Sigmoid colon (tissue), 7 donors: ENCODE measurements around the gene NEDD1. TPM values are rescaled to one million over a fixed set of nuclear protein-coding genes. Genes with fewer than 3 reads are reported as not detected.

Experiments
- DNase-seq: peaks from one replicate; pipeline ENCODE4 v3.0.0-alpha.2; 2019
- H3K27ac ChIP-seq, 4 donors: fragments of 200-600 bp; sonication (generic); one replicate each; pipeline ENCODE4 v1.5.1; 2016 to 2019; ENCODE audit warnings: mild to moderate bottlenecking in 1 of 4
- H3K27me3 ChIP-seq, 3 donors: fragments of 200-600 bp; sonication (generic); one replicate each; pipeline ENCODE4 v1.5.1; 2019; ENCODE audit warnings: mild to moderate bottlenecking in 1 of 3
- H3K36me3 ChIP-seq, 4 donors: fragments of 200-600 bp; sonication (generic); one replicate each; pipeline ENCODE4 v1.5.1; 2016 to 2019
- H3K4me1 ChIP-seq, 4 donors: fragments of 200-600 bp; sonication (generic); one replicate each; pipeline ENCODE4 v1.5.1; 2017 to 2019
- H3K4me3 ChIP-seq, 4 donors: fragments of 200-600 bp; sonication (generic); one replicate each; pipeline ENCODE4 v1.5.1; 2017 to 2019; ENCODE audit warnings: mild to moderate bottlenecking in 2 of 4, moderate library complexity in 1 of 4
- H3K9me3 ChIP-seq, 4 donors: fragments of 200-600 bp in 3 of 4; sonication (generic) in 3 of 4; one replicate each; pipeline versions ENCODE4 v1.5.1 to v1.6.1; 2013 to 2019
- CTCF ChIP-seq, 4 experiments: fragments of 450-650 bp in 3 of 4; fragments of 200-600 bp in 1 of 4; IDR thresholded peaks; one replicate each; pipeline ENCODE4 v1.5.1; 2016 to 2019; ENCODE audit warnings: antibody characterized with exemption in 4 of 4, mild to moderate bottlenecking in 3 of 4, moderate library complexity in 2 of 4
- EP300 ChIP-seq, 4 donors: sonication (generic); formaldehyde crosslinking; IDR thresholded peaks; one replicate each; pipeline ENCODE4 v1.6.1; 2017; ENCODE audit warnings: antibody characterized with exemption in 4 of 4
- POLR2A ChIP-seq, 2 donors: fragments of 450-650 bp; IDR thresholded peaks; one replicate each; pipeline ENCODE4 v1.6.1; 2016; ENCODE audit warnings: antibody characterized with exemption in 2 of 2, mild to moderate bottlenecking in 2 of 2, moderate library complexity in 2 of 2
- POLR2AphosphoS5 ChIP-seq, 4 donors: sonication (generic); formaldehyde crosslinking; IDR thresholded peaks; one replicate each; pipeline ENCODE4 v1.6.1; 2017; ENCODE audit warnings: antibody characterized with exemption in 4 of 4
- WGBS, 2 donors: extraction: QIAGEN DNeasy Blood & Tissue Kit; methylation state at CpG; one replicate each; pipeline ENCODE4 v1.1.7; 2013; 5-methylcytosine and 5-hydroxymethylcytosine counted together
- intact Hi-C: fragments of 100-400 bp; cut with DNase I; formaldehyde crosslinking; loops from one replicate; pipeline ENCODE4 v1.15.1; 2023
- polyA plus RNA-seq, 3 donors: library from polyadenylated mRNA; stranded (reverse); fragments of 200-250 nt; gene quantifications; one replicate each; pipeline ENCODE4 v1.2.3, GENCODE V29; 2013
- total RNA-seq, 4 donors: library from RNA; depleted of rRNA; stranded (reverse); fragments of >200 nt; gene quantifications; one replicate each; pipeline ENCODE4 v1.1.0, GENCODE V29; 2016
- donor health status: healthy with polysubstance abuse.
- donor health status: Bipolar disorder and iron deficiency.
- donor health status: healthy.

NEDD1 gene
- total and polyA plus RNA-seq, 7 donors, result 5.8 to 31.6 (median 17.1) TPM

- H3K27me3 ChIP-seq, result no peaks in the 10 kb centered on the region
- no peak for TF ChIP-seq EP300 (IDR thresholded peaks at IDR 0.05)
- no peak for TF ChIP-seq CTCF (IDR thresholded peaks at IDR 0.05)
- TF ChIP-seq POLR2A (IDR thresholded peaks at IDR 0.05), result no peak
- no peak for TF ChIP-seq POLR2AphosphoS5 (IDR thresholded peaks at IDR 0.05)
- no peak for DNase-seq
- intact Hi-C loops, result no loop called here
- WGBS, 2 donors, result 73 to 90% methylated on average over 3 of the region's 3 CpGs
- no peaks in the 10 kb centered on the region for H3K36me3 ChIP-seq
- H3K4me1 ChIP-seq, result no peaks in the 10 kb centered on the region
- H3K9me3 ChIP-seq, result no peaks in the 10 kb centered on the region
- no peak overlapping the region for H3K4me3 ChIP-seq
- H3K27ac ChIP-seq, result no peak overlapping the region
Measured at GRCh38 chr12:96876966-96877365, 30.1 kb upstream of the NEDD1 start.

- no peak overlapping the region for H3K27ac ChIP-seq
- no peak overlapping the region for H3K4me3 ChIP-seq
- H3K36me3 ChIP-seq, result no peaks in the 10 kb centered on the region
- DNase-seq, result no peak
- 70 to 82% methylated on average over 1 of the region's 1 CpG for WGBS, 2 donors
- intact Hi-C loops, result no loop called here
- no peak for TF ChIP-seq CTCF (IDR thresholded peaks at IDR 0.05)
- no peak for TF ChIP-seq POLR2A (IDR thresholded peaks at IDR 0.05)
- TF ChIP-seq EP300 (IDR thresholded peaks at IDR 0.05), result no peak
- H3K4me1 ChIP-seq, result no peaks in the 10 kb centered on the region
- H3K9me3 ChIP-seq, result no peaks in the 10 kb centered on the region
- no peaks in the 10 kb centered on the region for H3K27me3 ChIP-seq
Measured at GRCh38 chr12:96878704-96879103, 28.4 kb upstream of the NEDD1 start.

- WGBS, 2 donors, result 81 to 86% methylated on average over 4 of the region's 4 CpGs
- H3K27ac ChIP-seq, result no peak overlapping the region
- no peak for TF ChIP-seq CTCF (IDR thresholded peaks at IDR 0.05)
- no peak for TF ChIP-seq POLR2AphosphoS5 (IDR thresholded peaks at IDR 0.05)
- TF ChIP-seq POLR2A (IDR thresholded peaks at IDR 0.05), result no peak
- TF ChIP-seq EP300 (IDR thresholded peaks at IDR 0.05), result no peak
- no peak overlapping the region for H3K4me3 ChIP-seq
- no peaks in the 10 kb centered on the region for H3K36me3 ChIP-seq
- DNase-seq, result no peak
- no peaks in the 10 kb centered on the region for H3K4me1 ChIP-seq
- intact Hi-C loops, result no loop called here
- no peaks in the 10 kb centered on the region for H3K9me3 ChIP-seq
- H3K27me3 ChIP-seq, result no peaks in the 10 kb centered on the region
Measured at GRCh38 chr12:96879301-96879700, 27.8 kb upstream of the NEDD1 start.

GRCh38 chr12:96880220-96880619 lies 26.8 kb upstream of the NEDD1 start:
- Histone ChIP-seq H3K4me3 (no peak overlapping the region), H3K27ac (no peak overlapping the region), H3K4me1 (no peaks in the 10 kb centered on the region), H3K27me3 (no peaks in the 10 kb centered on the region), H3K36me3 (no peaks in the 10 kb centered on the region), H3K9me3 (no peaks in the 10 kb centered on the region)
- WGBS, 2 donors, result 87 to 92% methylated on average over 3 of the region's 3 CpGs
- intact Hi-C loops, result no loop called here
- no peak for TF ChIP-seq EP300 (IDR thresholded peaks at IDR 0.05)
- DNase-seq, result no peak

- Histone ChIP-seq H3K36me3 (no peaks in the 10 kb centered on the region), H3K27me3 (no peaks in the 10 kb centered on the region), H3K27ac (no peak overlapping the region), H3K4me3 (no peak overlapping the region), H3K9me3 (no peaks in the 10 kb centered on the region), H3K4me1 (peaks cover 0 to 2% (median 2%) of the 10 kb centered on the region in 4 donors)
- intact Hi-C loops, result no loop called here
- TF ChIP-seq POLR2A (IDR thresholded peaks at IDR 0.05) (no peak), CTCF (IDR thresholded peaks at IDR 0.05) (no peak), POLR2AphosphoS5 (IDR thresholded peaks at IDR 0.05) (no peak)
- DNase-seq, result no peak
Measured at GRCh38 chr12:96881608-96882007, 25.4 kb upstream of the NEDD1 start.
